GM12875 (cell line): ENCODE results near the gene ULK2.

Experiments
- H3K4me3 ChIP-seq: one replicate; pipeline ENCODE4 v1.5.1; 2011; ENCODE audit warnings: low read depth, low read length, control low read depth
- TF ChIP-seq, protein P1 (sequence below): IDR thresholded peaks from 2 replicates; pipeline ENCODE4 v1.5.1; 2011; ENCODE audit warnings: low read depth, mild to moderate bottlenecking, control low read depth, inconsistent platforms, low read length, moderate library complexity, borderline replicate concordance; ENCODE audit not compliant: insufficient read depth

Gene ULK2

DNA sequence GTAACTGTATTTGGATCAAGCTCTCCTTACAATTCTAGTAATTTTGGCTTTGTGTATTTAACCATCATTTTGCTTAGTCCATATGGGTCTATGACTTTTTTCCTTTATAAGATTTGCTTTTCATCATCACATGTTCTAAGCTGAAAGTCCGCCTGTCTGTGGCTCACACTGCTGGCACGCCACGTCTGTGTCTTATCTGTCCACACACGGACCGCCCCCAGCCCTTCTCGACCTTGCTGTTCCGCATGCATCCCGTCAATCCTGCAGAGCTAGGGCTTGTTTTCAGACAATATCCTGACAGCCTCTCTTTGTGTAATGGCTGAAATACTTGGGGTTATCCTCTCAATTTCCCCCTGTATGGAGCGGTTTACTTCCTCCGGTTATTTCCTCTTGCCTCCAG, 111.2 kb downstream of the ULK2 start:
- TF ChIP-seq, protein P1, sequence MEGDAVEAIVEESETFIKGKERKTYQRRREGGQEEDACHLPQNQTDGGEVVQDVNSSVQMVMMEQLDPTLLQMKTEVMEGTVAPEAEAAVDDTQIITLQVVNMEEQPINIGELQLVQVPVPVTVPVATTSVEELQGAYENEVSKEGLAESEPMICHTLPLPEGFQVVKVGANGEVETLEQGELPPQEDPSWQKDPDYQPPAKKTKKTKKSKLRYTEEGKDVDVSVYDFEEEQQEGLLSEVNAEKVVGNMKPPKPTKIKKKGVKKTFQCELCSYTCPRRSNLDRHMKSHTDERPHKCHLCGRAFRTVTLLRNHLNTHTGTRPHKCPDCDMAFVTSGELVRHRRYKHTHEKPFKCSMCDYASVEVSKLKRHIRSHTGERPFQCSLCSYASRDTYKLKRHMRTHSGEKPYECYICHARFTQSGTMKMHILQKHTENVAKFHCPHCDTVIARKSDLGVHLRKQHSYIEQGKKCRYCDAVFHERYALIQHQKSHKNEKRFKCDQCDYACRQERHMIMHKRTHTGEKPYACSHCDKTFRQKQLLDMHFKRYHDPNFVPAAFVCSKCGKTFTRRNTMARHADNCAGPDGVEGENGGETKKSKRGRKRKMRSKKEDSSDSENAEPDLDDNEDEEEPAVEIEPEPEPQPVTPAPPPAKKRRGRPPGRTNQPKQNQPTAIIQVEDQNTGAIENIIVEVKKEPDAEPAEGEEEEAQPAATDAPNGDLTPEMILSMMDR, result no peak
- no peak overlapping the region for H3K4me3 ChIP-seq

DNA sequence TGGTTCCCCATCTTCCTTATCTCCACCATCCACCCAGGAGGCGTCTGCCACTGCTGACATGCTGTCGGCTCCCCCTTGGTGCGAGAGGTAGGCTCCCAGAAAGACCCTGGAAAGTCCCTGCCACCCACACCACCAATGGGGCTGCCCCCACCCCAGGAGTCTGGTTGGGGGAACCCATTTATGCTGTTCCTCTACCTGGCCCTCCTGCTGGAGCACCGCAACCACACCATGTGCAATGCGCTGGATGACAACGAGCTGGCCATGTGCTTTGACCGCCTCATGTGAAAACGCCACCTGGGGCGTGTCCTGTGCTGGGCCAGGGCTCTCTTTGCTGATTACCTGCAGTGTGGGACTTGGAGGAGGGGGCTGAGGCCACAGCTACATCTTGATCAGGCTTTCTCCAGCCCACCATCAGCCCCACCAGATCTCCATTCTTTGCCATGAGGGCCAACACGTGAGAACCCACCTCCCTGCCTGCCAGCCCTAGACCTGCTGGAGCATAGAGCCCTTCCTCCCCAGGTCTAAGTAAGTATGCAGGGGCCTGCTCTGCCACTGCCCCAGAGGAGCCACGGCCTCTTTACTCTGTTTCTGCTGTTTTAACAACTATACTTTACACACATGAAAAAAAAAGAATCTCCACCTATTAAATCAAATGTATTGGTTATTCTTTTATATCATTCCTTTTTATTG, 111.8 kb downstream of the ULK2 start:
- no peak overlapping the region for H3K4me3 ChIP-seq
- TF ChIP-seq, protein P1, result no peak

DNA sequence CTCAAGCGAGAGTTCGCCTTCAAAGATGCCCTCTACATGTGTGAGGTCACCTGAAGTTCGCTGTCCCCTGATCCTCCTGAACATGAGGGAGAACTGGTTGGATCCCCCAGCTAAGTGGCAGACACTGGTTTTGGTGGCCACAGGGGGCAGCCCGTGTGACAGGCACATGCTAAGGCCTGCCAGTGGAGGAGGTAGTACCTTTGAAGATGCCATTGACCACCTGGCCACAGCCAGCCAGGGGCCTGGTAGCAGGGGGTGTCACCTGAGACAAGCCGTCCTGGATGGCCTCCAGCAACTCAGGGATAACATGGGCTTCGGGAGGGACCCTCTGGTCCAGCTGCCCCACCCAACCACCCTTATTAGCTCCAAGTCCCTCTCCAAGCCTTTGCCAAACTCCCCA, 112.3 kb downstream of the ULK2 start:
- no peak overlapping the region for H3K4me3 ChIP-seq

DNA sequence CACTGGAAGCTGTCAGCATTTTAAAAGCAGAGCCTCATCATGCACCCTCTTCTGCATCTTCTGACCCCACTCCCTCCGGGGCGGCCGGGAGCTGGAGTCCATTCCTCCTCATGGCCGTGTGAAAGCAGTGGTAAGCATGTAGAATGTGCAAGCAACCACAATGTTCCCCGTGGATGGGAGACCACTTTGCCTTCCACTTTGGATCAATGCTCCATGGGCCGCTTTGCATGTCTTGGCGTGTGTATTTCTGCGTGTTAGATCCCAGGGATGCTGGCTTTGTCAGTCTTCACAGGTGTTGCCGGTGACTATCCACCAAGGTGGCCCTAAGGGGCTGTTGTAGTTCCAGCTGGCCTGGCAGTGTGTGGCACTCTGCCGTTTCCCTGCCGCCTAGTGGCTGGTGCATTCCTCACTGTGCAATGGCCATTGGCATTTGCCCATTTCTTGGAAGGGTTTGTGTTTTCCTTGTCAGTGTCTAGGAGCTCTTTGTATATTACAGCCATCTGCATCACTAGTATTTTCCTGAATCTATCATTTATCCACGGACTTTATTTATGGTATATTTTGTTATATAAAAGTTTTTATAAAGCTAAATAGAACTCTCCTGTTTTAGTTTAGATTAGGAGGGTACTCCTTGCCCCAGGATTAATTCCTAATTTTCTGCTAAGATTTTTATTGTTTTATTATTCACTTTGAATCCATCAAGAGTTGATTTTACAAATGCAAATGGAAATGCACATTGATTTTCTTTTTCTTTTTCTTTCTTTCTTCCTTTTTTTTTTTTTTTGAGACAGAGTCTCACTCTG, 113.9 kb downstream of the ULK2 start:
- TF ChIP-seq, protein P1, result peak; percentile 26; the same call in 1 of the 2 replicates
- no peak overlapping the region for H3K4me3 ChIP-seq

More for the DNA sequence above, 112.3 kb downstream of the ULK2 start:
- TF ChIP-seq, protein P1, result no peak

DNA sequence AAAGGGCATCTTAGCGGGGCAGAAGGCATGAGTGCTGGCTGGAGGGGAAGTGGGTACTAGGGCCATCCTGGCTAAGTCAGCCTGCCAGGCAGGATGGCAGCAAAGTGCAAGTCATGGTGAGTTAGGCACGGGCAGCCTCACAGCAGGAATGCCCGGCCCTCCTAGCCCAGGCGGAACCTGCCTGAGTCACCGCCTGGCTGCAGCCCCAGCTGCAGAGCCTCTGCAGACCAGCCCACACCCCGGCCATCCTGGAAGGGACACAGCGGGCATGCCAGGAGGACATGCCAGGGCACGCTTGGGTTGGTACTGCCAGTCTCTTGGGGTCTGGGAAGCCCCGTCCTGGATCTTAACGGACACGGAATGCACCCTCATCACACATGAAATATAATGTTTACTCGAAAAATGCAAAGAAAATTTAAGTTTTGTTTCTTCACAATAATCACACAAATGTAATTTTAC, 114.7 kb downstream of the ULK2 start:
- no peak overlapping the region for H3K4me3 ChIP-seq
- TF ChIP-seq, protein P1, result no peak

DNA sequence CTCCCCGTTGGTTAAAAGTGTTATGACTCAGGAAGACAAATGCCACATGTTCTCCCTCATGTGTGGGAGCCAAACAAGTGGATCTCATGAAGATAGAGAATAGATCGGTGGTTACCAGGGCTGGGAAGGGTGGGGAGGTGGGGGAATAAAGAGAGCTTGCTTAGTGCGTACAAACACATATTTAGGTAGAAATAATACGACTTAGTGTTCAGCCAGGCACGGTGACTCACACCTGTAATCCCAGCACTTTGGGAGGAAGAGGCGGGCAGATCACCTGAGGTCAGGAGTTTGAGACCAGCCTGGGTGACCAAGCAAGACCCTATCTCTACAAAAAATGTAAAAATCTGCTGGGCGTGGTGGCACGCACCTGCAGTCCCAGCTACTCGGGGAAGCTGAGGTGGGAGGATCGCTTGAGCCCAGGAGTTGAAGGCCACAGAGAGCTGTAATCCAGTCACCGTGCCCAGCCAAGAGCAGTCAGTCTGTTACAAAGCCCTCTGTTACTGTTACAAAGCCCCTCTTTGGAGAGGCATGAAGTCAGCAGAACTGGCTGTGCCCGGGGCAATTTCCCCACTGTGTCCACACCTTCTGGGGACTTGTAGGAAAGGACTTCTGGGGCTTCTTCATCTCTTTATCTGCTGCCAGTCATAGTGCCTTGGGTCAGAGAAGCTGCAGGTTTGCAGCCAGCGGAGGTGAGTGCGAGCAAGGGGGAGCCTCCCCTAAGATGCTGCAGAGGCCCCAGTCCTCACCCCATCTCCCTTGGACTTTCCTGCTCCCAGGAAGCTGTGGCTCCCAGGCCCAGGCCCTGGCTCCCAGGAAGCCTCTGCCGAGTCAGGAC, 115.3 kb downstream of the ULK2 start:
- TF ChIP-seq, protein P1, result no peak
- no peak overlapping the region for H3K4me3 ChIP-seq
